ENCODE results near the gene AOAH. TPM values are rescaled to one million over a fixed set of nuclear protein-coding genes. Genes with fewer than 3 reads are reported as not detected.

The AOAH gene
- total and polyA plus RNA-seq, 2 of the 13 experiments (the other 11 are each of a cell fraction or from before 2014, with no cell fraction given) = not detected

DNA sequence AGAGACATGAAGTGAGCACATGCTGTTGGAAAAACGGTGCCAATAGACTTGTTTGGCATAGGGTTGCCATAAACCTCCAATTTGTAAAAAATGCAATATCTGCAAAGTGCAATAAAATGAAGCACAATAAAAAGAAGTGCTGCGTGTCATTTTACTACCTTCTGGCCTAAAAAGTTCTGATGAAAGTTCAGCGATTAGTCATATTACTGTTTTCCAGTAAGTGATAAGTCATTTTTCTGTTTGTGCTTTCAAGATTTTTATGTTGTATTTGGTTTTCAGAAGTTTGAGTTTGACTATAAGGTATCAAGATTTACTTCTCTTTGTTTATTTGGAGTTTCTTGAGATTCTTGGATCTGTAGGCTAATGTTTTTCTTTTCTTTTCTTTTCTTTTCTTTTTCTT lies 16.8 kb downstream of the AOAH start:
- POLR2A ChIA-PET = no interaction called here
- TF ChIP-seq, protein P1, sequence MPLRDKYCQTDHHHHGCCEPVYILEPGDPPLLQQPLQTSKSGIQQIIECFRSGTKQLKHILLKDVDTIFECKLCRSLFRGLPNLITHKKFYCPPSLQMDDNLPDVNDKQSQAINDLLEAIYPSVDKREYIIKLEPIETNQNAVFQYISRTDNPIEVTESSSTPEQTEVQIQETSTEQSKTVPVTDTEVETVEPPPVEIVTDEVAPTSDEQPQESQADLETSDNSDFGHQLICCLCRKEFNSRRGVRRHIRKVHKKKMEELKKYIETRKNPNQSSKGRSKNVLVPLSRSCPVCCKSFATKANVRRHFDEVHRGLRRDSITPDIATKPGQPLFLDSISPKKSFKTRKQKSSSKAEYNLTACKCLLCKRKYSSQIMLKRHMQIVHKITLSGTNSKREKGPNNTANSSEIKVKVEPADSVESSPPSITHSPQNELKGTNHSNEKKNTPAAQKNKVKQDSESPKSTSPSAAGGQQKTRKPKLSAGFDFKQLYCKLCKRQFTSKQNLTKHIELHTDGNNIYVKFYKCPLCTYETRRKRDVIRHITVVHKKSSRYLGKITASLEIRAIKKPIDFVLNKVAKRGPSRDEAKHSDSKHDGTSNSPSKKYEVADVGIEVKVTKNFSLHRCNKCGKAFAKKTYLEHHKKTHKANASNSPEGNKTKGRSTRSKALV (CRISPR knock-in tag; IDR thresholded peaks at IDR 0.05) = no peak
- TF ChIP-seq PAWR (CRISPR knock-in tag; IDR thresholded peaks at IDR 0.05; ENCODE audit: borderline replicate concordance) = no peak
- TF ChIP-seq ZNF232 (CRISPR knock-in tag; IDR thresholded peaks at IDR 0.05; ENCODE audit: borderline replicate concordance) = no peak
- TF ChIP-seq ZNF672 (CRISPR knock-in tag; IDR thresholded peaks at IDR 0.05) = no peak
- no peak for TF ChIP-seq CREB1 (IDR thresholded peaks at IDR 0.05)
- TF ChIP-seq CREB1 (CRISPR knock-in tag; IDR thresholded peaks at IDR 0.05) = no peak
- TF ChIP-seq, protein P2, sequence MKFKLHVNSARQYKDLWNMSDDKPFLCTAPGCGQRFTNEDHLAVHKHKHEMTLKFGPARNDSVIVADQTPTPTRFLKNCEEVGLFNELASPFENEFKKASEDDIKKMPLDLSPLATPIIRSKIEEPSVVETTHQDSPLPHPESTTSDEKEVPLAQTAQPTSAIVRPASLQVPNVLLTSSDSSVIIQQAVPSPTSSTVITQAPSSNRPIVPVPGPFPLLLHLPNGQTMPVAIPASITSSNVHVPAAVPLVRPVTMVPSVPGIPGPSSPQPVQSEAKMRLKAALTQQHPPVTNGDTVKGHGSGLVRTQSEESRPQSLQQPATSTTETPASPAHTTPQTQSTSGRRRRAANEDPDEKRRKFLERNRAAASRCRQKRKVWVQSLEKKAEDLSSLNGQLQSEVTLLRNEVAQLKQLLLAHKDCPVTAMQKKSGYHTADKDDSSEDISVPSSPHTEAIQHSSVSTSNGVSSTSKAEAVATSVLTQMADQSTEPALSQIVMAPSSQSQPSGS (CRISPR knock-in tag; IDR thresholded peaks at IDR 0.05) = no peak
- no peak for TF ChIP-seq ADNP (CRISPR knock-in tag; IDR thresholded peaks at IDR 0.05)
- TF ChIP-seq, protein P3, sequence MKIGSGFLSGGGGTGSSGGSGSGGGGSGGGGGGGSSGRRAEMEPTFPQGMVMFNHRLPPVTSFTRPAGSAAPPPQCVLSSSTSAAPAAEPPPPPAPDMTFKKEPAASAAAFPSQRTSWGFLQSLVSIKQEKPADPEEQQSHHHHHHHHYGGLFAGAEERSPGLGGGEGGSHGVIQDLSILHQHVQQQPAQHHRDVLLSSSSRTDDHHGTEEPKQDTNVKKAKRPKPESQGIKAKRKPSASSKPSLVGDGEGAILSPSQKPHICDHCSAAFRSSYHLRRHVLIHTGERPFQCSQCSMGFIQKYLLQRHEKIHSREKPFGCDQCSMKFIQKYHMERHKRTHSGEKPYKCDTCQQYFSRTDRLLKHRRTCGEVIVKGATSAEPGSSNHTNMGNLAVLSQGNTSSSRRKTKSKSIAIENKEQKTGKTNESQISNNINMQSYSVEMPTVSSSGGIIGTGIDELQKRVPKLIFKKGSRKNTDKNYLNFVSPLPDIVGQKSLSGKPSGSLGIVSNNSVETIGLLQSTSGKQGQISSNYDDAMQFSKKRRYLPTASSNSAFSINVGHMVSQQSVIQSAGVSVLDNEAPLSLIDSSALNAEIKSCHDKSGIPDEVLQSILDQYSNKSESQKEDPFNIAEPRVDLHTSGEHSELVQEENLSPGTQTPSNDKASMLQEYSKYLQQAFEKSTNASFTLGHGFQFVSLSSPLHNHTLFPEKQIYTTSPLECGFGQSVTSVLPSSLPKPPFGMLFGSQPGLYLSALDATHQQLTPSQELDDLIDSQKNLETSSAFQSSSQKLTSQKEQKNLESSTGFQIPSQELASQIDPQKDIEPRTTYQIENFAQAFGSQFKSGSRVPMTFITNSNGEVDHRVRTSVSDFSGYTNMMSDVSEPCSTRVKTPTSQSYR (CRISPR knock-in tag; IDR thresholded peaks at IDR 0.05; ENCODE audit: borderline replicate concordance) = no peak
- no peak for TF ChIP-seq WIZ (CRISPR knock-in tag; IDR thresholded peaks at IDR 0.05)
- TF ChIP-seq KLF15 (CRISPR knock-in tag; IDR thresholded peaks at IDR 0.05; ENCODE audit: borderline replicate concordance) = no peak
- TF ChIP-seq ZNF768 (CRISPR knock-in tag; IDR thresholded peaks at IDR 0.05) = no peak
- no peak for TF ChIP-seq HNRNPLL (IDR thresholded peaks at IDR 0.05; ENCODE audit: low read depth, low read length, poor library complexity, severe bottlenecking)
- no peak for TF ChIP-seq ZNF274 (CRISPR knock-in tag; IDR thresholded peaks at IDR 0.05)
- no peak for TF ChIP-seq ZNF225 (CRISPR knock-in tag; IDR thresholded peaks at IDR 0.05)
- TF ChIP-seq GATA4 (IDR thresholded peaks at IDR 0.05; ENCODE audit: borderline replicate concordance, low read depth) = no peak
- no peak for TF ChIP-seq MAFF (IDR thresholded peaks at IDR 0.05; ENCODE audit: low read depth, low read length)
- no peak for TF ChIP-seq RFXANK (CRISPR knock-in tag; IDR thresholded peaks at IDR 0.05)
- TF ChIP-seq, protein P4, sequence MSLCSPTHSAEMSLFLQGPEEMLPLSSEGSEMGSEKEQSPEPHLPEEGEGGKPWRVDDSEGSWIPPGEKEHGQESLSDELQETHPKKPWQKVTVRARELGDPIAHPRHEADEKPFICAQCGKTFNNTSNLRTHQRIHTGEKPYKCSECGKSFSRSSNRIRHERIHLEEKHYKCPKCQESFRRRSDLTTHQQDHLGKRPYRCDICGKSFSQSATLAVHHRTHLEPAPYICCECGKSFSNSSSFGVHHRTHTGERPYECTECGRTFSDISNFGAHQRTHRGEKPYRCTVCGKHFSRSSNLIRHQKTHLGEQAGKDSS (CRISPR knock-in tag; IDR thresholded peaks at IDR 0.05; ENCODE audit: borderline replicate concordance, low read depth) = no peak
- TF ChIP-seq MEF2D (CRISPR knock-in tag; IDR thresholded peaks at IDR 0.05) = no peak

More for the DNA sequence above, 16.8 kb downstream of the AOAH start:
- CTCF ChIA-PET (ENCODE audit: low intra/inter-chr PET ratio, low total read pairs) = no interaction called here
- H2AFZ ChIP-seq (ENCODE audit: low read length) = no peak overlapping the region
- no peak overlapping the region for H3K27ac ChIP-seq (ENCODE audit: extremely low read length, insufficient read depth, low read length)
- H3K9ac ChIP-seq (ENCODE audit: insufficient read depth, low read depth, low read length) = no peak overlapping the region
- 64% methylated on average over 3 of the region's 3 CpGs for WGBS (ENCODE audit: low lambda C conversion rate)
- in situ Hi-C loops (cut with HindIII; ENCODE audit: extremely low pct_ligation_motif_present, low pct_unique_long_range_greater_than_20kb) = no loop called here
- intact Hi-C loops (cut with micrococcal nuclease; ENCODE audit: unreplicated experiment) = no loop called here
- H3K79me2 ChIP-seq (ENCODE audit: insufficient read depth, low read length) = no peaks in the 10 kb centered on the region
- H3K4me3 ChIP-seq (replicated peaks in 1 of 3; ENCODE audit: insufficient read depth in 1 of 3, low read depth in 2 of 3, low read length in 3 of 3) = no peak overlapping the region
- no peak for ATAC-seq
- H3K4me2 ChIP-seq (ENCODE audit: low read depth, low read length) = no peak overlapping the region
- BruUV-seq (replicated peaks) = no TSS peak
- H3K27me3 ChIP-seq (ENCODE audit: control insufficient read depth in 1 of 2, insufficient read depth in 2 of 2, low read length in 2 of 2) = 0 out of 5 replicates have a peak, but pooled peaks cover 0 to 4% of the 10 kb centered on the region in 2 experiments
- no peaks in the 10 kb centered on the region for H3K9me3 ChIP-seq (ENCODE audit: low read length)
- no peak for FAIRE-seq
- no peaks in the 10 kb centered on the region for H3K4me1 ChIP-seq (ENCODE audit: insufficient read depth, low read length)
- DNase-seq (ENCODE audit: low spot score) = no peak
- no peaks in the 10 kb centered on the region for H3K36me3 ChIP-seq (replicated peaks in 1 of 2; ENCODE audit: control insufficient read depth in 1 of 2, insufficient read depth in 2 of 2, low read length in 2 of 2)
- H4K20me1 ChIP-seq (ENCODE audit: insufficient read depth, low read length) = no peaks in the 10 kb centered on the region

All from HepG2 (cell line).